Vein endothelial cell (primary cell): Measurements from ENCODE around the gene DENND4B. TPM values are rescaled to one million over a fixed set of nuclear protein-coding genes. Genes with fewer than 3 reads are reported as not detected.

Source experiments
- small RNA-seq: library from RNA; depleted of rRNA; stranded (forward); fragments of <200 nt; gene quantifications from one replicate; pipeline ENCODE3, GENCODE V24; 2012
- total RNA-seq: library from RNA; depleted of rRNA; stranded (reverse); fragments of >200 nt; gene quantifications from 2 replicates; pipeline ENCODE4 v1.2.3, GENCODE V29; 2012

The DENND4B gene, protein sequence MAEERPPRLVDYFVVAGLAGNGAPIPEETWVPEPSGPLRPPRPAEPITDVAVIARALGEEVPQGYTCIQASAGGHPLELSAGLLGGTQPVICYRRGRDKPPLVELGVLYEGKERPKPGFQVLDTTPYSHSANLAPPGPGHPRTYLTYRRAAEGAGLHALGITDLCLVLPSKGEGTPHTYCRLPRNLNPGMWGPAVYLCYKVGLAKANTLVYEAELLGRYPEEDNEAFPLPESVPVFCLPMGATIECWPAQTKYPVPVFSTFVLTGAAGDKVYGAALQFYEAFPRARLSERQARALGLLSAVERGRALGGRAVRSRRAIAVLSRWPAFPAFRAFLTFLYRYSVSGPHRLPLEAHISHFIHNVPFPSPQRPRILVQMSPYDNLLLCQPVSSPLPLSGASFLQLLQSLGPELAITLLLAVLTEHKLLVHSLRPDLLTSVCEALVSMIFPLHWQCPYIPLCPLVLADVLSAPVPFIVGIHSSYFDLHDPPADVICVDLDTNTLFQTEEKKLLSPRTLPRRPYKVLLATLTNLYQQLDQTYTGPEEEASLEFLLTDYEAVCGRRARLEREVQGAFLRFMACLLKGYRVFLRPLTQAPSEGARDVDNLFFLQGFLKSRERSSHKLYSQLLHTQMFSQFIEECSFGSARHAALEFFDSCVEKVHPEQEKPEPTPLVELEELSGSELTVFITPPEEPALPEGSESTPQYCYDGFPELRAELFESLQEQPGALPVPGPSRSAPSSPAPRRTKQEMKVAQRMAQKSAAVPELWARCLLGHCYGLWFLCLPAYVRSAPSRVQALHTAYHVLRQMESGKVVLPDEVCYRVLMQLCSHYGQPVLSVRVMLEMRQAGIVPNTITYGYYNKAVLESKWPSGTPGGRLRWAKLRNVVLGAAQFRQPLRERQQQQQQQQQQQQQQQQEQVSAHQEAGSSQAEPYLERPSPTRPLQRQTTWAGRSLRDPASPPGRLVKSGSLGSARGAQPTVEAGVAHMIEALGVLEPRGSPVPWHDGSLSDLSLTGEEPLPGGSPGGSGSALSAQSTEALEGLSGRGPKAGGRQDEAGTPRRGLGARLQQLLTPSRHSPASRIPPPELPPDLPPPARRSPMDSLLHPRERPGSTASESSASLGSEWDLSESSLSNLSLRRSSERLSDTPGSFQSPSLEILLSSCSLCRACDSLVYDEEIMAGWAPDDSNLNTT (N-terminal part only)
- total RNA-seq: 25.2 and 28.4 TPM in 2 replicates

DNA sequence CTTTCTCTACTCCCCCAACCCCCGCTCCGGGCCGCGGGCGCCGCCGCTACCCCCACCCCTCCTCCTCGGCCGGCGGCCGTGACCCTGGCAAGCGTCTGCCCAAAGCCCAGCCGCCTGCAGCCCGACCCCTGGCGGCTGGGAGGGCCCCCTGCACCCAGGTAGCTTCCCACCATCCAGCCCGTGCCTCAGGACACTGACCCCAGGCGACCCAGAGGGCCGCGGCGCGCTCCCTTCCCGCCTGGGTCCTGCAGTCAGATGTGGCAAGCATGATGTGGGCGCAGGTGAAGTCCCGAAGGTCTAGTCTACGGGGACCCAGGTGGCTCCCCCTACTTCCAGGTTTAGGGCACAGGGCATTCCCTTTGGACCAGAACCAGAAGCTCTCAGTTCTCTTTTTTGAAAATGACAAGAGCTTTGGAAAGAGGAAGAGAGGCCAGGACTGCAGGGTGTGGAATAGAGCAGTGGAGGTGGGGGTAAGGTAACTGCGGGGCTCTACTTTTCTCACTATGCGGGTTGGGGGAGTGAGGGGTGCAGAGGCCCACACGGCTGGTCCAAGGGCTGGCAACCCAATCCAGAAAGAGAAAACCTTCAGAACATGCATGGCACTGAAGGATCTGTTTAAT is at the start of gene DENND4B:
TSS of gene DENND4B (minus strand) at position 97 of the 620 bp plus-strand sequence. CDS start 2,344 bp downstream, outside the sequence.

DNA sequence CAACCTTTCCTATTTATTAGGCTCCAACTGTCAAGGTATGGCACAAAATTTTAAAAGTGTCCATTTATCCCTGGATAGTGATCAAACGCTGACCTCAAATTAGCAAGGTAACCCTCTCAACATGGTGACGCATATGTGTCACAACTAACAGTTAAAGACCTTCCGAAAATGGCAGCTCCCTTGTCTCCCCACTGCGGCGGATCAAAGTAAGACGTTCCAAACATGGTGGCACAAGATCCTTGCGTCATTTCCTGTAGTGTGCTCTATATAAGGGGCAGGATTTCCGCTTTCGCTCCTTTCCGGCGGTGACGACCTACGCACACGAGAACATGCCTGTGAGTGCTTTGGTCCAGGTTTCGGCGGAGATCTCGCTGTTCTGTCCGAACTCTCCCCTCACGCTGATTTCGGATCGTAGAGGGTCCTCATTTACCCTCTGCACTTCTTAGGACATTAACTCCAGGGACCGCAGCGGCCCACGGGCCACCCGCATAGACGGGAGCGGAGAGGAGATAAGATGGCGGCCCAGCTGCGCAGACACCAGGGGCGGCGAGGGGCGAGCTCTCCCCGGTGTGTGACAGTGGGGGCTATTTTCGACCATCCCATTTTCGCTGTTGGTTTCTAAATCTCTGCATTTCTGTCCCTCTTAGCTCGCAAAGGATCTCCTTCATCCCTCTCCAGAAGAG is 44.1 kb upstream of the DENND4B start, which contains the start of gene RPS27:
TSS of gene RPS27 (plus strand) at position 295 of the 683 bp plus-strand sequence. CDS start at position 330, 35 bp downstream.

DNA sequence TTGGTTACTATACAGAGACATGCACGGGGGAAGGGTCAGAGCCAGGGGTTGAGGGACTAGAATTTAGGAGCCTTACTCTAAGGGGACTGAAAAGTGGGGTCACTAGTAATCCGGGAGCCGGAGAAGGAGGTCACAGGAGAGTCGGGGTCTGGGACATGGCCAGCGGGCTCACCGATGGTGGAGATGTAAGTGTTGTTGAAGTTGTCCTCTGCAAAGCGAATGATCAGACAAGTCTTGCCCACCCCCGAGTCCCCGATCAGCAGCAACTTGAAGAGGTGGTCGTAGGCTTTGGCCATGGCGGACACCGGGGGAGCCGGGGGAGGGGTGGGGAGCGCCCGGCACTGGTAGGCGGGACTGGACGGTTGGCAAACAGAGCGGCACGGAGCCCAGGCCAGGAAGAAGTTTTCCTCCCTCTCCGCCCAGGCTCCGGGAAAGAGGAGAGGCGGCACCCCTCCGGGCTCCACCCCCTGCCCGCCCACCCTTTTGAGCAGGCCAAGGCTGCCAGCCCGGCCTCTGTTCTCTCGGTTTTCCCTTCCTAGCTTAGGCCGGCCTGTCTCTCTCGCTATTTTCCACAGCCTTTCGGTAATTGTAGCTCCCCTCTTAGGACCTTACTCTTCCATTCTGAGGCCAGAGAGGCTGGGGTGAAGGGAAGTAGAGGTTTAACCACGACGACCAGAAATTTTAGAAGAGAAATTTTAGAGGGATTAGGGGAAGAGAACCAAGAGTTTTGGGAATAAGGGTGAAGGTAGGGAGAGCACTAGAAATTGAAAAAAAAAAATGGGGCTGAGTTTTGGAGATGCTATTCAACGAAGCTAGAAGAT is 39.6 kb upstream of the DENND4B start, which contains the start of gene RAB13:
TSS of gene RAB13 (minus strand) at position 399 of the 821 bp plus-strand sequence. CDS start at position 296, 103 bp downstream.

DNA sequence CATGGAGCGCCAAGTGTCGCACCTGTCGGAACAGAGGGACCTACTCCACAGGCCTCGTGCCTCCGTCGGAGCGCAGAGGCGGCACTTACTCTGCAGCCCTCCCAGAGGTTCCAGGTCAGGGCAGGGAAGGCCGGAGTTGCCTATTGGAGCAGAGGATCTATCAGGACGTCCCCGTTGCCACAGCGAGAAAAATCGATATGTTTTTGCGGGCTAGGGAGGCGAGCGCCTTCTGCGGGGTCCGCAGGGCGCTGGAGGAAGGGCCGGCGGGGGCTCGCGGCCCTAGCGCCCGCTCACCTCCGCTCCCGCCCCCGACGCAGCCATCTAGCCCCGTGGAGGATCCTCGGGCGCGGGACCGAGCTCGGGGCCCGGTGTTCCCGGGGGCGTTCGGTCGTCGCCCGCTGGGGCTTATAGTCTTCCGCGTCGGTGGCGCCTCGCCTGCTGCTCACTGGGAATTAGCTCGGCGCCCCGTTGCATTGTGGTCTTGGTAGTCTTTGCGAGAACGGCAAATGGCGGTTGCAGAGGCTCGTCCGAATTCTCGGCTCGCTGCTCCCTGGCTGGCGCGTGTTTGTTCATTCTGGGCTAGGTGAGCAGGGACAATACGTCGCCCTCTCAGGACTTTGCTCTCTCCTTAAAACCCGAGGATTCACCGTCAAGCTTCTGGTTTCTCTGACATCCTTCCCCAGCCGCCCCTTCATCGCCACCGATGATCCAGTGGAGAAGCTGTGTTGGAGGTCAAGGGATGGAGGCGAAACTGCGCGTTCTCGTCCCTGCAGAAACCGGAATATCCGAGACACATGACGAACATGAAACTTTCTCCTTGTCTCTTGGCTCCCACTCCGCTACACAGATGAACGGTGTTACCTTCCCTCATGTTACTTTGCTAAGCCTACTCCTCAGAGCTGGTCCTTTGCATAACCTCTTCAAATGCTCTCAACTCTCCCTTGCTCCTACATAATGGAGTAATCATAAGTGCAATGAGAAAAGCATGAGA is 31.0 kb upstream of the DENND4B start, which contains the start of gene JTB:
TSS of gene JTB (minus strand) at position 425 of the 991 bp plus-strand sequence. CDS start at position 3, 422 bp downstream.

DNA sequence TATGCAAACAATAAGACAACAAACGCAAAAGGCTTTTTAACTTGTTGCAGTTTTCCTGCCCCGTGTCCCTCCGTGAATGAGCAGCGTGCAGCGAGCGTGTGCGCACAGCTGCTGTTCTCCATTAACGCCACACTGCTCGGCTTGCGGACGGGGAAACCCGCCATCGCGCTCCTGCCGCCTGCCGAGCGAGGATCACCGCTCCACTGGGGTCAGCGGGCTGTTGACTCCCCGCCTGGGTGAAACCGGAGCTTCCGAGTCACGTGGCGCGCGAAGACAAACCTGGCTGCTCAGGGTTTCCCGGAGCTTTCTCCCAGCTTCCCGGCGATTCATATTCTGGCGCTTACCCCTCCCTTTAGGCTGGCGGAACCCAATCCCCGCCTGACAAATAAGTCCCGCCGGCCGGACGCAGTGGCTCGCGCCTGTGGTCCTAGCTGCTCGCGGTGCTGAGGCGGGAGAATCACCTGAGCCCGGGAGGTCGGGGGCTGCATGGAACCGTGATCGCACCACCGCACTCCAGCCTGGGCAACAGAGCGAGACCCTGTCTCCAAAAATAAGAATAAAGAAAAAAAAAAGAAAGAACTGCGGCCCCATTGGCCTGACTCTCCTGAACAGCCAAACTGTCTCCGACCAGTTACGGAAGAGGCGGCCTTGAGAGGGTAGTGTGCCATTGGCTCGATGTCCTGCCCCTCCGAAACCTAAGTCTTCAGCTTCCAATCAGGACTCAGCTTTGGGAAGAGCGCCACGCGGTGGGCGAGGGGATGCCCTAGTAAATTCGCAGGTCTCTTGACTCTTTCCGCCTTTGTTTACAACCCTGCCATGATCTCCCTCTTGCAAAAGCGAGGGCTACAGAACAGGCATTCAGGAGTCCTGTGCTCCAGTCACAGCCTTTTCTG is 20.8 kb upstream of the DENND4B start, which contains the start of gene CREB3L4:
TSS of gene CREB3L4 (plus strand) at position 796 of the 893 bp plus-strand sequence. CDS start 624 bp downstream, outside the sequence.

DNA sequence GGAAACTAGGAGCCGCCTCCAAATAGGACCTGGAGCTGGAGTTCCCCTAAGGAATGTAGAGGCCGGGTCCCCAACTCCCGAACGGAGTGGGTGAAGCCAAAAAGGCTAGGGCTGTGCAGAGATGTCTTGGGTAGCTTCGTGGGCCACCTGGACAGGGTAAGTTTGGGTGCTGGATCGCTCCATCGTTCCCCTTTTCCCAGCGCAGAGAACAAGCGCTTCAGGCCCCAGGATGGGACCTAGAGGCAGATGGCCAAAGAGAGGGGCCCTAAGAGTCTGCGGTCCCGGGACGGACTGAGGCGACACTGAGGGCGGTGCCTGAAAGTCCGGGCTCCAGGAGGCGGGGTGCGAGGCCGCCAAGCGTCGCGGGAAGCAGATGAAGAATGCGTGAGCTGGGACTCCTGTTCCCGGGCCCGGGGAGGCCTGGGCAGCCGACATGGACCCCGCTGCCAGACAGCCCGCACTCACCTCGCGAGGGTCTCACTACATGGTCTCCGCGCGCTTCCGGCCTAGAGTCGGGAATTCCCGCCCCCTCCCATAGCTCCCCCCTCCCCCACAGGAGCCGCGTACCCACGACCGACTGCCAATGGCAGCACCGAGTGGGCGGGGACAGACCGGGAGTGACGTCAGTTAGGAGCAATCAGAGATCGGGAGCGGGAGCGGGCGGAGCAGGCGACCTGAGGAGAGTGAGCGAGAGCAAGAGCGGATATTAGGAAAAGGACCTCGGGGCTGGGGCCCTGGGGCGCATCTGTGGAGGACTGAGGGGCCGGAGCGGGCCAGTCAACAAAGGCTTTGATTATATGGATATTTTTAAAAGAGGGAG is 16.7 kb upstream of the DENND4B start, which contains the start of gene SLC39A1:
TSS of gene SLC39A1 (minus strand) at position 508 of the 820 bp plus-strand sequence. CDS start 822 bp downstream, outside the sequence.

DNA sequence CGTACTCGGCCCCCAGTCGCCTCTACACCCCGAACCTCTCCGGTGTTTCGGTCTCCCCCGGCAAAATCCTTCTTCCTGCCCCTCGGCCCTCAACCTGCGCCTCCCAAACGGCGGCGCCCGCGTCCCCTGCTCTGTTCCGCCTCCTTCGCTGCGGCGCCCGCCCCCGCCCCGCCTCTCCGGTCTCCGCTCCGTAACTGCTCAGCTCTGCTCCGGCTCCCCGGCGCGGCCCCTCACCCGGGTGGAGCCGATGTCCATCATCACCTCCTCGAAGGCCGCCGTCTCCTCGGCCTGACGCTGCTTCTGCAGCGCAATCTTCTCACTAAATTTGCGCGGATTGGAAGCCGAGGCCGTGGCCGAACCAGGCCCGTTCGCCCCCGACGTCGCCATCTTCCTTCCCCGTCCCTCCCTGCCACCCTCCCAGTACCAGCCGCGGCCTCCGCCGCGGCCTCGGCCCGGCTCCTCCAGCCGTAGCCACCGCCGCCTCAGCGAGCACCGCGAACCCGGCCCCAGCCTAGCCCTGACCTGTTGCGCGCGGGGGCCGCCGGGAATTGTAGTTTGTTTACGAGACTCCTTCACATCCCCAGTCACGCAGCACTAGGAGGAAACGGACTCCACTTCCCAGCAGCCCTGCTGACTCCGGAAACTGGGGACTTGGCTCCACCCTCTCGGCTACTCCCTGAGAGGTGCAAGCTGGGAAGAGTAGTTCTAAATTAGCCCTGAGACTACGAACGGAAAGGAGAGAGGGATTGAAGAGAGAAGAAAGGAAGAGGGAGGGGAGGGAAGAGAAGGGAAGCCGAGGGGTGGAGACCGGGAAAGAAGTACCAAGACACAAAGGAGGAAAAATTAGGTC is 11.8 kb upstream of the DENND4B start, which contains the start of gene CRTC2:
TSS of gene CRTC2 (minus strand) at position 502 of the 850 bp plus-strand sequence. CDS start at position 387, 115 bp downstream.

DNA sequence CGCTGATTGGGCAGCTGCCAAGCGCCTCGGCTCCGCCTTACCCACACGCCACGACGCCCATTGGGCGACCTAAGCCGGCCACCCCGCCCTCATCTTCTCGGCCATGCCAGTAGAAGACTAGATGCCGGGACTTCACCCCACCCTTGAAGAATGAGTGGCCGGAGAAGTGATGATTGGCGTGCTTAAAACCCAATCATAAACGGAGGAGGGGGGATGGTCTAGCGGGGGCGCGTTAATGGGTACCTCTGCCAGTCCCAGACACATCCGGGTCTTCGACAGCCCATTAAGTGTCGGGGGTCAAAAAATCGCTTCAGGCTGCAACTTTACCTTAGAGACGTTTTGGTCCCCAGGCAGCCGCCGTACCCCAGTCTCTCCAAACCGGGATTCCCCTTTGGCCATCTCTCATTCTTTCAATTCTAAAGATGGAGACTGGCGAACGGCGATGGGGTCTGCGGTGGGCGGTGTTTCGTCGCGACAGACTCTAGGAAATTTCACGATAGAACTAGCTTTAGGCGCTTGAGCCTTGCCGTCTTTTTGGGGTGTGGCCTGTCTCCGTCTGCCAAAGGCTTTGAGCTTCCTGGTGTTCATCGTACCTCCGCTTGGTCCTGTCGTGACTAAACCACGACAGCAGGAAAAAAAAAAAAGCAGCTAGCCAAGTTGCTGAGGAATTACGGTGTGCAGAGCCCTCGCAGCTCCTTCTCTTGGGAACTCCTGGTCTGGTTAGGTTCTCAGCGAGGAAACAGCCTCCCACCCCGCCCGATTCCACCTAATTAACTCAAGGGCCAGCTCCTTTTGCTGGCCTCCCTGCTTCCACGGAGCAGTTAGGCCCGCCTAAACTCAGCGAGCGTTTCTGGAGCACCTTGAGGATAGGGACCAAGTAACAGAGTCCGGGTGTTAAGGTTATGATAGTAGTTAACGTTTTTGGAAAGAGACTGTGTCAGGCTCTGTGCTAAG is 23.3 kb downstream of the DENND4B start, which contains the start of gene GATAD2B:
TSS of gene GATAD2B (minus strand) at position 1 of the 954 bp plus-strand sequence. CDS start 94,625 bp downstream, outside the sequence.

Small RNA genes within 50 kb of the gene (small RNA-seq; reads per million reads assigned to genes)
- gene AL831737.1: not detected
- not detected for gene MIR6737

Other genes with a start within 250 kb of the DENND4B start
- gene INTS3, start 218.7 kb downstream of the DENND4B start, total RNA-seq: 50.0 and 50.6 TPM in 2 replicates
- gene SLC27A3, start 171.3 kb downstream of the DENND4B start, total RNA-seq: 11.6 and 16.0 TPM in 2 replicates
- 15.9 and 21.2 TPM in 2 replicates for gene GATAD2B, start 23.7 kb downstream of the DENND4B start, total RNA-seq
- gene CRTC2, start 11.9 kb upstream of the DENND4B start, total RNA-seq: 8.8 and 12.1 TPM in 2 replicates
- 100 and 102 TPM in 2 replicates for gene SLC39A1, start 16.8 kb upstream of the DENND4B start, total RNA-seq
- 6.1 and 9.1 TPM in 2 replicates for gene CREB3L4, start 21.2 kb upstream of the DENND4B start, total RNA-seq
- gene JTB, start 31.0 kb upstream of the DENND4B start, total RNA-seq: 114 and 132 TPM in 2 replicates
- 61.6 and 63.0 TPM in 2 replicates for gene RAB13, start 39.6 kb upstream of the DENND4B start, total RNA-seq
- gene RPS27, start 44.0 kb upstream of the DENND4B start, total RNA-seq: 882 and 1,570 TPM in 2 replicates
- under 0.01 and 0.10 TPM in 2 replicates for gene NUP210L, start 208.4 kb upstream of the DENND4B start, total RNA-seq
- gene TPM3, start 245.4 kb upstream of the DENND4B start, total RNA-seq: 741 and 1,680 TPM in 2 replicates